Astrocyte (in vitro differentiated cells and primary cell): ENCODE data around the gene TJP1. TPM values are rescaled to one million over a fixed set of nuclear protein-coding genes. Genes with fewer than 3 reads are reported as not detected.

Source experiments
- DNase-seq: peaks from one replicate; pipeline ENCODE4 v3.0.0-alpha.2; 2010; ENCODE audit warnings: low read depth
- FAIRE-seq: peaks from 2 replicates; lab custom pipeline; 2011; peaks lifted over from hg19 to GRCh38; lab: Jason Lieb, UNC
- H2AFZ ChIP-seq: 2 replicates; pipeline ENCODE4 v1.6.0; 2012; ENCODE audit warnings: low read depth, low read length, inconsistent platforms
- H3K27ac ChIP-seq: 2 replicates; pipeline ENCODE4 v1.5.1; 2011; ENCODE audit warnings: low read depth, low read length, inconsistent platforms
- H3K27me3 ChIP-seq: 2 replicates; pipeline ENCODE4 v1.6.0; 2011; ENCODE audit warnings: low read length, inconsistent platforms; ENCODE audit not compliant: insufficient read depth
- H3K36me3 ChIP-seq: 2 replicates; pipeline ENCODE4 v1.5.1; 2011; ENCODE audit warnings: low read length, inconsistent platforms; ENCODE audit not compliant: insufficient read depth
- H3K4me1 ChIP-seq: 2 replicates; pipeline ENCODE4 v1.5.1; 2011; ENCODE audit warnings: low read length, inconsistent platforms; ENCODE audit not compliant: insufficient read depth
- H3K4me2 ChIP-seq: 2 replicates; pipeline ENCODE4 v1.6.0; 2012; ENCODE audit warnings: low read length, inconsistent platforms
- H3K4me3 ChIP-seq: 2 replicates; pipeline ENCODE4 v1.5.1; 2011; ENCODE audit warnings: low read depth, mild to moderate bottlenecking, low read length, inconsistent platforms; ENCODE audit not compliant: insufficient read depth
- H3K79me2 ChIP-seq: 2 replicates; pipeline ENCODE4 v1.6.0; 2012; ENCODE audit warnings: mild to moderate bottlenecking, low read length, inconsistent platforms; ENCODE audit not compliant: insufficient read depth
- H3K9ac ChIP-seq: 2 replicates; pipeline ENCODE4 v1.6.0; 2012; ENCODE audit warnings: mild to moderate bottlenecking, low read length, inconsistent platforms
- H3K9me3 ChIP-seq: 2 replicates; pipeline ENCODE4 v1.5.1; 2012; ENCODE audit warnings: low read depth, mild to moderate bottlenecking, low read length, inconsistent platforms; ENCODE audit not compliant: insufficient read depth
- H4K20me1 ChIP-seq: 2 replicates; pipeline ENCODE4 v1.6.0; 2012; ENCODE audit warnings: low read length, inconsistent platforms; ENCODE audit not compliant: insufficient read depth
- H3K27ac Mint-ChIP-seq: one replicate; pipeline ENCODE4 v1.8.0; 2021; ENCODE audit warnings: mild to moderate bottlenecking, mixed read lengths; ENCODE audit not compliant: unreplicated experiment
- H3K27me3 Mint-ChIP-seq: one replicate; pipeline ENCODE4 v1.8.0; 2021; ENCODE audit warnings: low read depth, mixed read lengths; ENCODE audit not compliant: unreplicated experiment
- H3K36me3 Mint-ChIP-seq: one replicate; pipeline ENCODE4 v1.8.0; 2021; ENCODE audit warnings: low read depth, mixed read lengths; ENCODE audit not compliant: unreplicated experiment
- H3K4me1 Mint-ChIP-seq: one replicate; pipeline ENCODE4 v1.8.0; 2021; ENCODE audit warnings: low read depth, mixed read lengths; ENCODE audit not compliant: unreplicated experiment
- H3K4me3 Mint-ChIP-seq: one replicate; pipeline ENCODE4 v1.8.0; 2021; ENCODE audit warnings: mild to moderate bottlenecking, moderate library complexity, mixed read lengths; ENCODE audit not compliant: unreplicated experiment
- H3K9me3 Mint-ChIP-seq: one replicate; pipeline ENCODE4 v1.8.0; 2021; ENCODE audit warnings: mild to moderate bottlenecking, mixed read lengths; ENCODE audit not compliant: unreplicated experiment
- EZH2 ChIP-seq: IDR thresholded peaks from 2 replicates; pipeline ENCODE4 v1.6.1; 2012; ENCODE audit warnings: mild to moderate bottlenecking, low read length, inconsistent platforms; ENCODE audit not compliant: insufficient read depth
- total RNA-seq: library from RNA; stranded (reverse); gene quantifications from 2 replicates; pipeline ENCODE4 v1.2.1, GENCODE V29; 2021
- TF ChIP-seq, protein P1 (sequence below): IDR thresholded peaks from 2 replicates; pipeline ENCODE4 v1.5.1; 2011; ENCODE audit warnings: low read depth, mild to moderate bottlenecking, inconsistent platforms, low read length, moderate library complexity; ENCODE audit not compliant: insufficient read depth

TJP1 gene
- total RNA-seq, 1 donor from 2014 or later, result 137 TPM

DNA sequence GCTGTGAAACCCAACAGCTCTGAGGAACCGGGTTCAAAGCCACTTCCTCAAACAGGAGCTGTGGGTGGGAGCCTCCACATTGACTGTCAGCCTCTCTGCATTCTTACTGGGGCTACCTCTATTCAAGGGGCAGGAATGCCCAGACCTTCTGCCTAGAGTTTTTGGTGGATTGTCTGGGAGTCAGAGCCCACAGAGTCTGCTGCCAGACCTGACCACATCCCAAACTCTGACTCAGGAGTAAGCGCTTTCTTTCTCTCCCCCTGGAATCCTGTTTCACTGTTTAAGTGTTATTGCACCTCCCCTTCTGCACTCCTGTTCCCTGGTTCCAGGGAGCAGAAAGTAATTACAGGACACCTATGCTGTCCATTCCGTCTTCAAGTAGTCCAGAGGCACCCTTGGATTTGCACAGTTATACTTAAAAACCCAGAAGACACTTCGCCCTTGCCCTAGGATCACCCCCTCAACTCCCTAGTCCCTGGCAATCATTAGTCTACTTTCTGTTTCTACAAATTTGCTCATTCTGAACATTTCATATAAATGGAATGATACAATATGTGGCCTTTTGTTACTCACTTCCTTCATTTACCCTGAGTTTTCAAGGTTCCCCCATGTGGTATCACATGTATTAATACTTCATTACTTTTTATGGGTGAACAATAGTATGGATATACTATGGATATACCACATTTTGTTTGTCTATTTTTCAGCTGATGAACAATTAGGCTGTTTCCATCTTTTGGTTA lies 37.9 kb upstream of the TJP1 start:
- TF ChIP-seq EZH2, result no peak
- TF ChIP-seq, protein P1, sequence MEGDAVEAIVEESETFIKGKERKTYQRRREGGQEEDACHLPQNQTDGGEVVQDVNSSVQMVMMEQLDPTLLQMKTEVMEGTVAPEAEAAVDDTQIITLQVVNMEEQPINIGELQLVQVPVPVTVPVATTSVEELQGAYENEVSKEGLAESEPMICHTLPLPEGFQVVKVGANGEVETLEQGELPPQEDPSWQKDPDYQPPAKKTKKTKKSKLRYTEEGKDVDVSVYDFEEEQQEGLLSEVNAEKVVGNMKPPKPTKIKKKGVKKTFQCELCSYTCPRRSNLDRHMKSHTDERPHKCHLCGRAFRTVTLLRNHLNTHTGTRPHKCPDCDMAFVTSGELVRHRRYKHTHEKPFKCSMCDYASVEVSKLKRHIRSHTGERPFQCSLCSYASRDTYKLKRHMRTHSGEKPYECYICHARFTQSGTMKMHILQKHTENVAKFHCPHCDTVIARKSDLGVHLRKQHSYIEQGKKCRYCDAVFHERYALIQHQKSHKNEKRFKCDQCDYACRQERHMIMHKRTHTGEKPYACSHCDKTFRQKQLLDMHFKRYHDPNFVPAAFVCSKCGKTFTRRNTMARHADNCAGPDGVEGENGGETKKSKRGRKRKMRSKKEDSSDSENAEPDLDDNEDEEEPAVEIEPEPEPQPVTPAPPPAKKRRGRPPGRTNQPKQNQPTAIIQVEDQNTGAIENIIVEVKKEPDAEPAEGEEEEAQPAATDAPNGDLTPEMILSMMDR, result no peak
- Histone ChIP-seq H4K20me1 (no peaks in the 10 kb centered on the region), H3K9me3 (no peaks in the 10 kb centered on the region), H3K36me3 (no peaks in the 10 kb centered on the region), H3K4me2 (peak overlapping the region; percentile 75), H3K27me3 (no peaks in the 10 kb centered on the region), H3K27ac (peak overlapping the region; percentile 68), H3K4me1 (peaks cover 16% of the 10 kb centered on the region), H3K79me2 (no peaks in the 10 kb centered on the region), H2AFZ (no peak overlapping the region), H3K4me3 (peak overlapping the region; percentile 4), H3K9ac (peak overlapping the region; percentile 44)
- peaks cover 23% of the 10 kb centered on the region for H3K4me1 Mint-ChIP-seq
- H3K27me3 Mint-ChIP-seq, result no peaks in the 10 kb centered on the region
- DNase-seq (peak; percentile 92), FAIRE-seq (peak; percentile 87)
- H3K4me3 Mint-ChIP-seq, result peak overlapping the region; percentile 60
- H3K27ac Mint-ChIP-seq, result peak overlapping the region; percentile 54
- H3K9me3 Mint-ChIP-seq, result no peaks in the 10 kb centered on the region
- no peaks in the 10 kb centered on the region for H3K36me3 Mint-ChIP-seq

DNA sequence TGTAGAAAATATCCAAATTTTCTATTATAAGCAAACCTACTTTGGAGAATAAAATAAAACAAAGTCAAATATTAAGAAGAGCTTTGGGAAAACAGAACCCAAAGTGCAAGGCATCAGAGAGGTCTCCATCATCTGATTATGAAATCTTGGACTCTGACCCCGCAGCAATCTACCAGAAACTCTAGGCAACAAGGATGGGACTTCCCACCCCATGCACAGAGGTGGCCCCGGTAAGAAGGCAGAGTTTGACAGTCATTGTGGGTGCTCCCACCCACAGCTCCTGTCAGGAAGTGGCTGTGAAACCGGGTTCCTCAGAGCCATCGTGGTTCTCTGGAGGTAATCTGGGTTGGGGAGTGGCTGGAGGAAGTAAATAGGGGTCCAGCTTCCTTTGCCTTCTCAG lies 37.0 kb upstream of the TJP1 start:
- no peaks in the 10 kb centered on the region for H3K79me2 ChIP-seq
- no peaks in the 10 kb centered on the region for H4K20me1 ChIP-seq
- H3K9me3 ChIP-seq, result no peaks in the 10 kb centered on the region
- H3K9ac ChIP-seq, result peak overlapping the region; percentile 44
- no peak overlapping the region for H3K4me3 ChIP-seq
- Mint-ChIP-seq H3K4me3 (no peak overlapping the region), H3K27me3 (no peaks in the 10 kb centered on the region), H3K36me3 (no peaks in the 10 kb centered on the region), H3K4me1 (peaks cover 23% of the 10 kb centered on the region), H3K27ac (peak overlapping the region; percentile 77), H3K9me3 (no peaks in the 10 kb centered on the region)
- DNase-seq, result no peak
- peak overlapping the region; percentile 75 for H3K4me2 ChIP-seq
- no peak overlapping the region for H2AFZ ChIP-seq
- no peaks in the 10 kb centered on the region for H3K36me3 ChIP-seq
- TF ChIP-seq, protein P1, result no peak
- no peak for TF ChIP-seq EZH2
- H3K4me1 ChIP-seq, result peaks cover 16% of the 10 kb centered on the region
- FAIRE-seq, result no peak
- no peaks in the 10 kb centered on the region for H3K27me3 ChIP-seq
- H3K27ac ChIP-seq, result peak overlapping the region; percentile 68

DNA sequence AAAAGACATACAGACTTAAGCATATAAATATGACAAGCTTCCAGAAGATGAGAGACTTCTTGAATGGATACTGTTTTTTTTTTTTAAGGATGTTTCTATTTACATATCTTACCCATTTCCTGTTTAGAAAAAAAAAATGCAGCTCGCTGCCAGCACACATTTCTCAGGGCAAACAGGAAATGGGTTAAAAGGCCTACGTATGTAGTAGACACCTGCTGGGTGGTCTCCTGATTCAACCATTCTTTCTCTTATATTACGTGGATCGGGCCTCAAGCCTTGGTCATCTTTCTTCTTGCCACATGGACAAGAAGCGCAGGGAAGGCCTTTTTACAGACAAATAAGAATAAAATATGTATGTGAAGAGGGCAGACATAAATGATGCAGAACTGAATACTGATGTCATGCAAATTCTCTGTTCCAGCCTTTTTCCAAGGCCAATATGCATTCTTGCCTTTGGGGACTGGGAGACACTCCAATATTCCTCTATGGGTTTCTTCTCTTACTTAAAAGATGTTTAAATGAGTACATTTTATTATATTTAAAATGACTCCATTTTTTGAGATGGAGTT lies 35.0 kb upstream of the TJP1 start:
- no peaks in the 10 kb centered on the region for H3K36me3 ChIP-seq
- no peaks in the 10 kb centered on the region for H3K36me3 Mint-ChIP-seq
- H3K9me3 Mint-ChIP-seq, result no peaks in the 10 kb centered on the region
- no peak overlapping the region for H3K27ac Mint-ChIP-seq
- H3K27me3 ChIP-seq, result no peaks in the 10 kb centered on the region
- H3K4me2 ChIP-seq, result no peak overlapping the region
- TF ChIP-seq EZH2, result no peak
- TF ChIP-seq, protein P1, result no peak
- peaks cover 17% of the 10 kb centered on the region for H3K4me1 Mint-ChIP-seq
- no peaks in the 10 kb centered on the region for H3K79me2 ChIP-seq
- no peak overlapping the region for H3K27ac ChIP-seq
- H3K4me3 Mint-ChIP-seq, result no peak overlapping the region
- H3K27me3 Mint-ChIP-seq, result no peaks in the 10 kb centered on the region
- no peak overlapping the region for H3K9ac ChIP-seq
- no peak overlapping the region for H2AFZ ChIP-seq
- H3K4me1 ChIP-seq, result peaks cover 16% of the 10 kb centered on the region
- DNase-seq (no peak), FAIRE-seq (no peak)
- no peaks in the 10 kb centered on the region for H3K9me3 ChIP-seq
- H4K20me1 ChIP-seq, result no peaks in the 10 kb centered on the region
- no peak overlapping the region for H3K4me3 ChIP-seq
